Measurements from ENCODE around the gene IKZF1.
"Not testable (repeated sequence)": the region's sequence is repeated elsewhere in the genome, so short reads cannot be mapped to it uniquely, and the experiment has no call there.

IKZF1 gene

GRCh38 chr7:50334341-50334994, 30.0 kb downstream of the IKZF1 start:
- DNase-seq (ENCODE audit: low spot score): no peak

DNA sequence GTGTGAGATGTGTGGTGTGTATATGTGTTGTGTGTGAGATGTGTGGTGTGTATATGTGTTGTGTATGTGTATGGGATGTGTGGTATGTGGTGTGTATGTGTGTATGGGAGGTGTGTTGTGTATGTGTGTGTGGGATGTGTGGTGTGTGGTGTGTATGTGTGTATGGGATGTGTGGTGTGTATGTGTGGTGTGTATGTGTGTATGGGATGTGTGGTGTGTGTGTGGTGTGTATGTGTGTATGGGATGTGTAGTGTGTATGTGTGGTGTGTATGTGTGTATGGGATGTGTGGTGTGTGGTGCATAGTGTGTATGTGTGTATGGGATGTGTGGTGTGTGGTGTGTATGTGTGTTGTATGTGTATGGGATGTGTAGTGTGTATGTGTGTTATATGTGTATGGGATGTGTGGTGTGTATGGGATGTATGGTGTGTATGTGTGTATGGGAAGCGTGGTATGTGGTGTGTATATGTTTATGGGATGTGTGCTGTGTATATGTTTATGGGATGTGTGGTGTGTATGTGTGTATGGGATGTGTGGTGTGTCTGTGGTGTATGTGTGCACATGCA, 30.8 kb downstream of the IKZF1 start:
- no peak for DNase-seq (ENCODE audit: low spot score)

- DNase-seq (ENCODE audit: low spot score): no peak
Observed at GRCh38 chr7:50335795-50336754, 31.6 kb downstream of the IKZF1 start.

- no peak for DNase-seq (ENCODE audit: low spot score)
Observed at GRCh38 chr7:50336894-50337703, 32.6 kb downstream of the IKZF1 start.

GRCh38 chr7:50339472-50339871, 35.0 kb downstream of the IKZF1 start:
- not testable (repeated sequence) for DNase-seq (ENCODE audit: low spot score)

DNA sequence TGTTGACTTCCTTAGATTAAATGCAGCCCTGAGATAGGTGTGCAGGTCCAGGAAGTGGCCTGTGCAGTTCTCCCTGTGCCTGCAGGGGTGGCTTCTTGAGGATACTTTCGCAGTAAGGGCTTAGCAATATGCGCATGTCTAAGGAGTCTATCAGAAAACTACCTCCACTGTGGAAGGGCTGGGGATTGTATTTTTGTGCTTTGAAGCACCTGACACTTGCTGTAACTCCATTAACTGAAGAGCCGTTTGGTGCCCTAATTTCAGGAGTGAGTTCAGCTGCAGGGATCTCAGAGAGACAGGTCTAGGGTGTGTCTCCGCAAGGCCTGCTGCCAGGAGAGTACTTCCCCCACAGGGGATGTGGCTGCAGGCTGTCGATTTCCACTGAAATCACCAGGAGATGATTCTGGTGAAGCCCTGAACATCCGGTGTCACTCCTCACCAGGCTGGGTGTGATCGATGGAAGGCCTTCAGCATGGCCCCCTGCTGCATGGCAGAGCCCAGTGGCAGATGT, 35.5 kb downstream of the IKZF1 start:
- DNase-seq (ENCODE audit: low spot score): no peak

DNA sequence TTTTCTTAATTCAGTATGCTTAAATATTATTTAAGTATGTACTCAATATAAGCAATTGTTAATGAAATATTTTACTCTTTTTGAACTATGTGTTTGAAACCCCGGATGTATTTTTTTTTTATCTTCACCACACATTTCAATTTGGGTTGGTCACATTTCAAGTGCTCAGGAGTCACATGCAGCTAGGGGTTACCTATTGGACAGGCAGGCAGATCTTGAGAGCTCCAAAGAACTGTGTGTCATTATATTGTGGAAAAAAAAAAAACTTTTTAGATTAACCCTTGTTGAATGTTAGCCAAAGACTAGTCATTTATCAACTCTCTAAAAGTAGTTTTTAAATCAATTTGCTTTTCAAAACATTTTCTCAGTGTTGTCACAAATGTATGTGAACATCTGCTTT, 37.2 kb downstream of the IKZF1 start:
- no peak for DNase-seq (ENCODE audit: low spot score)

- DNase-seq (ENCODE audit: low spot score): no peak
Observed at GRCh38 chr7:50342616-50343114, 38.1 kb downstream of the IKZF1 start.

- no peak for DNase-seq (ENCODE audit: low spot score)
Observed at GRCh38 chr7:50346545-50347497, 42.3 kb downstream of the IKZF1 start.

GRCh38 chr7:50347693-50348092, 43.2 kb downstream of the IKZF1 start:
- no peak for DNase-seq (ENCODE audit: low spot score)

DNA sequence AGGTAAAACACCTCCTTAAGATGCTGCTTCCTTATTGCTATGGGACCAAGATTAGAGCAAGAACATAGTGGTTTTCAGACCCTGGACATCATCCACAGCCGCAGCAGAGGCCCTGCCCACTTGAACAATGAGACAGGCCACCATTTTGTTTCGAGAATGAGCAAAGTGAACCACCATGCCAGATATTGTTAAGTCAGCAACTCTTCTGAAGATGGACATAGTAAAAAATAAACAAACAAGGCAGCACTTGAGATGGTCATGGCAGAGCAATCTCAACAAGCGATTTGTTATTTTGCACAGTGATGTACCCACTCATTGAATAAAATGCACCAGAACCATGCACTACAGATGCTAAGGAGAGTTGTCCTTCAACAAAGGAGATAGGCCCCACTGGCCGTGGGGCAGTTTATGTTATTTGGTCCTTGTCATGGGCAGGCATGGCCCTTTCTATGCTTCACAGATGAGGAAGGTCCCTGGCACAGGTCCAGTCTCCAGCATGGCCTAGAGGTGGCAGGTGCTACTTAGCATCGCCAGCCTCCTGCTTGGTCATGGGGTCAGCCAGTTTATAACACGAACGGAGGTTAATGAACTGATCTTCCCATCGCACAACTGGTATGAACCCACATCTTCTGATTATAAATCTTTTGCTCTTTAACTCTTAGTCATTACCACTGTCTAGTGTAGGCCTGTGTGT, 44.1 kb downstream of the IKZF1 start:
- DNase-seq (ENCODE audit: low spot score): no peak

- DNase-seq (ENCODE audit: low spot score): no peak
Observed at GRCh38 chr7:50349399-50349798, 44.9 kb downstream of the IKZF1 start.

DNA sequence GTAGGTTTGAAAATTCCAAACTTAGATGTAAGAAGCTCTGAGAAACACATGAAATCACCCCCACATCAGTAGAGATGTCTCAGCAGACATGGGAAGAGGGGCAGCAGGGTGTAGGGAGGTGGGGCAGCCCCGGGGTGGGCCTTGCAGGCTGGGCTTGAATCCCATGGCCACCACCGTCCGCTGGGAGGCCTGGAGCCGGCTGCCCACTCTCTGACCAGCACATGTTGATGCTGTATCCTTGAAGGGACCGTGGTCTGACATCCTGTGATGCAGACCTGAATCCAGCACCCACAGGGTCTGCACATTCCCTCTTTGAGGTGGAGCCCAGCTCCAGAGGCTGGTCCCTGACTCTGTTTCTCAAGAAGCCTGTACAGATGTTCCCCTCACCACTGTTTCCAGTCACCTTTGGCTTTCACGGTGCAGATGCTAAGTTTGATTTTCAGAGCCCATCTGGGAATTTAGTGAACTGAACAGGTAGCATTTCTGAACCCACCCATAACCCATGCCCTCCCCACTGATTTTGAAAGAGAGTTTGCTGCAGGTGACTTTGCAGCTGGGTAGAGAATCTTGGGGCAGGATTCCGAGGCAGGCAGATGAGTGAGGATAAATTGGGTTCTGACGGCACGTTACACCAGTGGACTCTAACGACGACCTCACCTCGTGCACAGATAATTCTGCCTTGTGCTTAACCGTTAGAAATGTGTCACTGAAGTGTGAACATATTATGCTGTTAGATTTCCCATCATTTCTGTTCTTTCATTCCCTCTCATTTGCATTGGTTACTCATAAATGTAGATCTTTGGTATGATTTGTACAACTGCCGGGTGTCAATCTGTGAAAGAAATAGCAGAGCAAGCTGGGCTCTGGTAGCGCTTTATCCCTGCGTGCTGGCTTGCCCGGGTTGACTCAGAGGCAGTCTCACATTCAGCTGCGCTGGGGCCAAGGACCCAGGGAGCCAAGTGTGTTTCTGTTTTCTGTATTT, 45.7 kb downstream of the IKZF1 start:
- no peak for DNase-seq (ENCODE audit: low spot score)

- no peak for DNase-seq (ENCODE audit: low spot score)
Observed at GRCh38 chr7:50351267-50351666, 46.8 kb downstream of the IKZF1 start.

GRCh38 chr7:50352282-50352681, 47.8 kb downstream of the IKZF1 start:
- DNase-seq (ENCODE audit: low spot score): no peak

GRCh38 chr7:50352751-50353150, 48.2 kb downstream of the IKZF1 start:
- DNase-seq (ENCODE audit: low spot score): no peak

- no peak for DNase-seq (ENCODE audit: low spot score)
Observed at GRCh38 chr7:50353201-50353600, 48.7 kb downstream of the IKZF1 start.

DNA sequence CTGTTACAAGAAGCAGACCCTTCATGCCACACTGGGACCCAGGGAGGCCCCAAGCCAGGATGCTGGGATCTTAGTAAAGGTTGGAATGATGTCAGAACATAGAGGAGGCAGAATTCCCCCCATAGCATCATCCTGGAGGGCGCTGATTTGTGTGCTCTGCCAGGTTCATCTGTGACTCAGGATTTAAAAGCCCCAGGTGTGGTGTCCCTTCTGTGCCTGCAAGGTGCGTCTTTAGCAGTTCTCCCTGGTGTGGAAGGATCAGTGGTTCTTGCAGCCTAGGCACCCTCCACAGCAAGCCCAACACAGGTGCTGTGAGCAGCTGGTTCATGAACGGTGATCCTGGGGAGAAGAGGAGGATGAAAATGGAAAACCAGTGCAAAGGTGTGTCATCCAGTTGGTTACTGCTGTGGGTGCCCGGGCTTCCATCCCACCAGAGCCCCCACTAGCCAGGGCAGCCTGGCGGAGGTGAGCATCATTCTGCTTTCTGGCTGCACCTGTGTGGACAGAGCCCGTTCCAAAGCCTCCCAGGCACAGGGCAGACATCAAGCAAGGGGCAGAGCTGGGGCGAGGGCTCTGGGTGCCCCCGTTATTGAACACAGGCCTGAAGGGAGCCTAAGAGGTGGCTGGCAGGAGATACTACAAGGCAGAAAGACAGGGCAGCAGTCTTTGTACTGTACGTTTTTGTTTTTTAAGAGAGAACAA, 49.5 kb downstream of the IKZF1 start:
- no peak for DNase-seq (ENCODE audit: low spot score)

Measured in left forelimb (tissue), 1 donor.